Measurements from ENCODE around the gene CIAPIN1. TPM values are rescaled to one million over a fixed set of nuclear protein-coding genes. Genes with fewer than 3 reads are reported as not detected.

CIAPIN1 gene
- total and polyA plus RNA-seq, 2 of the 4 experiments (the other 2 are of a cell fraction) = 41.6 to 47.7 TPM

GRCh38 chr16:57489229-57489628 lies 42.0 kb upstream of the CIAPIN1 start:
- ChIA-PET CTCF (no interaction called here), POLR2A (ENCODE audit: unreplicated experiment) (no interaction called here)
- Histone ChIP-seq H3K4me1 (ENCODE audit: control insufficient read depth, insufficient read depth, low read length) (peaks cover 4% of the 10 kb centered on the region; the same call in 1 of the 2 replicates), H3K36me3 (ENCODE audit: control insufficient read depth, insufficient read depth, low read length) (no peaks in the 10 kb centered on the region), H2AK9ac (replicated peaks; ENCODE audit: low read depth, low read length, poor library complexity) (no peak overlapping the region), H2BK15ac (ENCODE audit: low read depth, low read length) (no peak overlapping the region), H4K20me1 (ENCODE audit: insufficient read depth, low read length) (no peaks in the 10 kb centered on the region; the same call in 1 of the 2 replicates), H3K9ac (ENCODE audit: low read depth, low read length) (no peak overlapping the region), H3K9me3 (ENCODE audit: control insufficient read depth, insufficient read depth, low read length) (no peaks in the 10 kb centered on the region), H3K4me3 (ENCODE audit: insufficient read depth, low read depth, low read length) (no peak overlapping the region), H2BK20ac (ENCODE audit: low read depth, low read length) (no peak overlapping the region), H3K56ac (ENCODE audit: extremely low read depth, insufficient read depth, low read length) (no peak overlapping the region), H3K27me3 (ENCODE audit: control insufficient read depth, insufficient read depth, low read length) (peaks cover 6% of the 10 kb centered on the region), H3K14ac (replicated peaks; ENCODE audit: low read depth, low read length) (no peak overlapping the region), H3K79me1 (ENCODE audit: low read depth in 1 of 2, low read length in 2 of 2) (peaks cover 0 to 4% of the 10 kb centered on the region in 2 experiments; a peak in 1 of 4 replicates), H3K4ac (ENCODE audit: low read depth, low read length) (no peak overlapping the region), H2BK5ac (ENCODE audit: low read depth, low read length, poor library complexity, severe bottlenecking) (no peak overlapping the region), H2AK5ac (ENCODE audit: low read depth, low read length) (no peak overlapping the region), H2BK120ac (ENCODE audit: low read depth, low read length) (no peak overlapping the region), H2AFZ (replicated peaks; ENCODE audit: low read length, poor library complexity) (no peak overlapping the region), H4K8ac (ENCODE audit: low read depth in 2 of 2, low read length in 2 of 2) (no peak overlapping the region), H3K18ac (ENCODE audit: low read depth, low read length) (no peak overlapping the region), H4K91ac (ENCODE audit: insufficient read depth, low read depth, low read length) (no peak overlapping the region), H3K23ac (ENCODE audit: low read depth, low read length) (no peak overlapping the region), H3K9me1 (ENCODE audit: insufficient read depth, low read length) (peaks cover 4% of the 10 kb centered on the region), H3K27ac (ENCODE audit: insufficient read depth, low read length) (no peak overlapping the region), H4K5ac (ENCODE audit: low read depth, low read length) (no peak overlapping the region), H3K4me2 (ENCODE audit: low read depth, low read length) (no peak overlapping the region)
- no peak for DNase-seq
- ATAC-seq (ENCODE audit: low read depth) = no peak
- 100% methylated on average over 2 of the region's 5 CpGs; no CpG with 5 or more reads in 1 of the 2 experiments for WGBS, 2 experiments (ENCODE audit: extremely low coverage in 2 of 2, insufficient read length in 1 of 2)
- TF ChIP-seq CEBPB (IDR thresholded peaks at IDR 0.05; ENCODE audit: low read depth, low read length) (no peak), MAFK (IDR thresholded peaks at IDR 0.05; ENCODE audit: low read depth, low read length) (no peak), RFX5 (IDR thresholded peaks at IDR 0.05; ENCODE audit: low read depth, low read length) (no peak), ELK1 (IDR thresholded peaks at IDR 0.05; ENCODE audit: borderline replicate concordance, low read depth, low read length) (no peak), RCOR1 (IDR thresholded peaks at IDR 0.05; ENCODE audit: insufficient replicate concordance, low read length) (no peak), BHLHE40 (IDR thresholded peaks at IDR 0.05; ENCODE audit: low read depth, low read length) (no peak), MAZ (IDR thresholded peaks at IDR 0.05; ENCODE audit: borderline replicate concordance, low read depth, low read length) (no peak)
- intact Hi-C loops (cut with micrococcal nuclease) = no loop called here
- dilution Hi-C loops (cut with HindIII; ENCODE audit: low sequenced_read_pairs, unreplicated experiment) = no loop called here
- in situ Hi-C loops (cut with MboI; ENCODE audit: low sequenced_read_pairs) = no loop called here
- BruUV-seq (replicated peaks) = no TSS peak
